A204.1 (cell line): ENCODE measurements around the gene CCDC120.

Experiments used
- FAIRE-seq: peaks from 2 replicates; lab custom pipeline; 2012; peaks lifted over from hg19 to GRCh38; lab: Jason Lieb, UNC

The CCDC120 gene

DNA sequence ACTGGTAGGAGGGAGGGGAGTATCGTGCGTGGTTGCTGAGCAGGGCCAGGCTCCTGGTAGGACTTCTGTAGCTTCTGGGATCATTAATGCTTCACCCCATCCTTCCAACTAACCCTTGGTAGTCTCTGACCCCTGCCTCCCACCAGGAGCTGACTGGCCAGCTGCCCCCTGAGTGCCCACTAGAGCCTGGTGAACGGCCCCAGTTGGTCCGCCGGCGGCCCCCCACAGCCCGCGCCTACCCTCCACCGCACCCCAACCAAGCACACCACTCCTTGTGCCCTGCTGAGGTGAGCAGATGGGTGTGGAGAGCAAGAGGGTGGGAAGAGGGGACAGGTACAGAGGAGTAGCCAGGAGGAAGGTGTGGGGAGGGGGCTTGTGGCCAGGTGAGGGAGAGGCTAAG, 4.9 kb downstream of the CCDC120 start:
- no peak for FAIRE-seq

DNA sequence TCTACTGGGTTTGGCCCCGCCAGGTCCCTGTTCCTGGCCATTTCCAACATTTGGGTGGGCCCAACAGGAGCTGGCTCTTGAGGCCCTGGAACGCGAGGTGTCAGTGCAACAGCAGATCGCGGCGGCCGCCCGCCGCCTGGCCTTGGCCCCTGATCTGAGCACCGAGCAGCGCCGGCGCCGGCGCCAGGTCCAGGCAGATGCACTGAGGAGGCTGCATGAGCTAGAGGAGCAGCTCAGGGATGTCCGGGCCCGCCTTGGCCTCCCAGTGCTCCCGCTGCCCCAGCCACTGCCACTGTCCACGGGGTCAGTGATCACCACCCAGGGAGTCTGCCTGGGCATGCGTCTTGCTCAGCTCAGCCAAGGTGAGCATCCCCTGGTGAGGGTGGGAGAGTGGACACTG, 5.5 kb downstream of the CCDC120 start:
- no peak for FAIRE-seq

DNA sequence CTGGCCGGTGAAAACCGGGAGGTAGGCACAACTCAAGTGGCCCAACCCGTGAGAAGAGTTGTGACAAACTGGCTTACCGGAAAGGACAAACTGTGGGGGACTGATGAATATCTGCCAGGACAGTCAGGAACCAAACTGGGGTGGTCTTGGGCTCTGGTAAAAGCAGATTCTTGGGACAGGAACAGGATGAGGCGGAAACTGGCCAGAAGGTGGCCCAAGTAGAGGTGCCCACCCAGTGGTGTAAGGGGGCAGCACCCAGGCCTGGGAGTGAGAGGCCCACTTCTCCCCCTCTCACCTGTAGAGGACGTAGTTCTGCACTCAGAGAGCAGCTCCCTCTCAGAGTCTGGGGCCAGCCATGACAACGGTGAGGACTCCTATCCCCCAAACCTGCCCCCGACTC, 5.9 kb downstream of the CCDC120 start:
- no peak for FAIRE-seq

DNA sequence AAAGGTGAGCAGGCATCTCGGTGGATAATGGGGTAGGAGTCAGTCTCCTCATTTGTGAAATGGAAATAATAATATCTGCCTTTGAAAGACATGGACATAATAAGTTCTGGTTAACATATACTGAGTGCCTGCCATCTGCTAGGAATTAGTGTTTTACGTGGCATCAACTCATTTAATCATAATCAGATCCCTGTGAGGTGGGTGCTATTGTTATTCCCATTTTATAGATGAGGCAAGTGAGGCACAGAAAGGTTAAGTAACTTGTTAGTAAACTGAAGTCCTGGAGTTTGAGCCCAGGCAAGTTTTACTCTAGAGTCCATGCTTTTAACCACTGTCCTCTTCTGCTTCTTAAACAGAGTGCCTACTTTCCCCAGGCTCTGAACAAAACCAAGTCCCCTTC, 7.5 kb downstream of the CCDC120 start:
- FAIRE-seq = no peak

DNA sequence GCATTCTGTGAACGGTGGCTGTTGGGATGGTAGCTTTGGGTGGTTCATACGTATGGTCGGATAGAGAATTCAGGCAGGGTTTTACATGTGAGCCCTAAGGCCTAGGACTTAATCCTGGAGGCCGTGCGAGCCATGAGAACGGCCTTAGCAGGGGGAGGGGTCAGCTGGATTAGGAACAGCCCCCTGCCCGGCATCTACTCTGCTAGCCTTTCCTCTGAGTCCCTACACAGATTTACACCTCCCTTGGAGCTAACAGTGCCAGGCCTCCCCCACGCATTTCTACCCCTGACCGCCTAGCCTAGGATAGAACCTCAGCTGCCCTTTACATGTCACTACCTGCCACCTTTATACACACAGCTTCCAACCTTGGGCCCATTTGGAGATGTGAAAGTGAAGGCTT, 7.9 kb downstream of the CCDC120 start:
- FAIRE-seq = no peak

DNA sequence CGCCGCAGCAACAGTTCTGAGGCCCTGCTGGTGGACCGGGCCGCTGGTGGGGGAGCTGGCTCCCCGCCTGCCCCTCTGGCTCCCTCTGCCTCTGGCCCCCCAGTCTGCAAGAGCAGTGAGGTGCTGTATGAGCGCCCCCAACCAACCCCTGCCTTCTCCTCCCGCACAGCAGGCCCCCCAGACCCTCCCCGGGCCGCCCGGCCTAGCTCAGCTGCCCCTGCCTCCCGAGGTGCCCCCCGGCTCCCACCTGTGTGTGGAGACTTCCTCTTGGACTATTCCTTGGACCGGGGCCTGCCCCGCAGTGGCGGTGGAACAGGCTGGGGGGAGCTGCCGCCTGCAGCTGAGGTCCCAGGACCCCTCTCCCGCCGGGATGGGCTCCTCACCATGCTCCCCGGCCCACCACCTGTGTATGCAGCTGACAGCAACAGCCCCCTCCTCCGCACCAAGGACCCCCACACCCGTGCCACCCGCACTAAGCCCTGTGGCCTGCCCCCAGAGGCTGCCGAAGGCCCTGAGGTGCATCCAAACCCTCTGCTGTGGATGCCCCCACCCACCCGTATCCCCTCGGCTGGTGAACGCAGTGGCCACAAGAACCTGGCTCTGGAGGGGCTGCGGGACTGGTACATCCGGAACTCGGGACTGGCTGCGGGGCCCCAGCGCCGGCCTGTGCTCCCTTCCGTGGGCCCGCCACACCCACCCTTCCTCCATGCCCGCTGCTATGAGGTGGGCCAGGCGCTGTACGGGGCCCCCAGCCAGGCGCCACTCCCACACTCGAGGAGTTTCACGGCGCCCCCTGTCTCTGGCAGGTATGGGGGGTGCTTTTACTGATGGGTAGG, 8.7 kb downstream of the CCDC120 start:
- FAIRE-seq = no peak

DNA sequence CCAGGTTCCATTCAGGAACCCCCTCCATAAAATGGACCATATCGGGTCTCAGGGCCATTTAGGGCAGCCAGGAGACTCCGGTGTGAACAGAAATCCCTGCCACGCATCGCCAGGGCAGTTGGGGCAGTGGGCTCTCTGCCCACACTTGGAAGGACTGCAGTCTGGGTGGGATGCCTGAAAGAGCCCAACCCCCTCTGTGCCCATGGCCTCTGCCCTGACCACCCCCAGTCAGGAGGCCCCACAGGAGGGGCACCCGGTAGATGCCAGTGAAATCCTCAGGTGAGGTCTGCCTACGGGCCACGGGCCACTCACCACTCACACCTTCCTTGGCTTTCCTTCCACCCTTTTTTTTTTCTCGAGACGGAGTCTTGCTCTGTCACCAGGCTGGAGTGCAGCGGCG, 10.2 kb downstream of the CCDC120 start:
- no peak for FAIRE-seq

DNA sequence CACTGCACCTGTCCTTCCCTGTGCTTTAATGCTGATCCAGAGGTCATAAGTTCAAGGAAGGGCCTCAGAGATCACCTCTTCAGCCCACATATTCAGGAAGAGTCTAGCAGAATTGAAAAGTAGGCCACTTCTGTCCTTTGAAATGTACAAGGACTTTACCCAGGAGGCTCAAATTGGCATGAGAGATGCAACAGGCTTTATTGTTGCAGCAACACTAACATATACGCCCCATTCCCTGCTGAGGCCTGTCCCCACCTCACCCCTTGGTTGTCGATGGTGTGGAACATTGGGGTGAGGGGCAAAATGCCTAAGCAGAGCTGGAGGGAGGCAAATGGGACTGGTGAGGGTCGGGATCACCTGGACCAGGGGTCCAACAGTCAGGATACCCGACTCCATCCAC, 12.2 kb downstream of the CCDC120 start:
- FAIRE-seq = no peak

DNA sequence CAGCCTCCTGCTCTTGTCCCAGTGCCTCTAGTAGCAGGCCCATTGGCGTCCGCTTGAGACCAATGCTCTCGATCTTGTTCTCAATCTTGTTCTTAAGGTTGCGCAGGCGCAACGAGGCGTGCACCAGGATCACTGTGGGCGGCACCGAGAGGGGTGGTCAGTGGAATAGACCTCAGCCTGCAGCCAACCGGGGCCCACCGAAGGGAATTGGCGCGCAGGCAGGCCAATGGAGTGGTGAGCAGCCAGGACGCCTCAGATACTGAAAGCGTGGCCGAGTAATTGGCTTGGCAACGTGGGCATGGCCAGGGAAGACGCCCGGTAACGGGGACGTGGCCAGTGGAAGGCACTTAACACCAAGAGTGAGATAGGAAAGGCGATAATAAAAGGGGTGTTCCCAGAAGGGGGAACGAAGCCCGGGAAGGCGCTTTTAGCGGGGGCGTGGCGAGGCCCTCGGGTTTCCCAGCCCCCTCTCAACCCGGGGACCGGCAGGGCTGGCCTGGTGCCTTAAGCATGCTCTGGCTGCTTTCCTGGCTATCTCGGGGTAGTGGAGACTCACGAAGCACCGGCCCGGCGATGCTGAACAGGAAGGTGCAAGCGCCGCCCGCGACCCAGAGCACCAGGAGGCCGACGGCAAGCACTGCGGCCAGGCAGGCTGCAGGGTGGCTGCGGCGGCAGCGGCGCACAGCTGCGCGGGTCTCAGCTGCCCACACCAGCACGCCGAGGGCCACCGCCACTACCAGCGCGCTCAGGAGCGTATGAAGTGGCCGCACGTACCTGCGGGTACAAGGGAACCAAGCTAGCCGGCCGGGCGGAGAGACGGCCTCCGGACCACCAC, 13.3 kb downstream of the CCDC120 start:
- no peak for FAIRE-seq

DNA sequence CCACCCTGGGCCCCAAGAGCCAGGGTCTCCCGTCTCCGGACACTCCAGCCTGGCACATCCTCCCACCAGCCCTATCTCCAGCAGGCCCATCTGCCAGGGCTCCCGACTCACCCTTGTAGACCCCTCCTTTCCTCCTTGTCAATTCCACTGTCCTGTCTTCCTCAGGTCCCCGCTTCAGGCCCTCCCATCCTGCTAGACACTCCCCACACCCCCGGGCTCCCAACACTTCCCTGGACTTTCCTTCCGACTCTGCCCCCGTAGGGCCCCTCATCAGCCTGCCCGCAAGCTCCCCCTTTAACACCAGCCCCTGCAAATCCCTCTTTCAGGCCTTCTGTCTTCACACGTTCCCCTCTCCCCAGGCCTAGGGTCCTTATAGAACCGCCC, 13.9 kb downstream of the CCDC120 start:
- FAIRE-seq = no peak

DNA sequence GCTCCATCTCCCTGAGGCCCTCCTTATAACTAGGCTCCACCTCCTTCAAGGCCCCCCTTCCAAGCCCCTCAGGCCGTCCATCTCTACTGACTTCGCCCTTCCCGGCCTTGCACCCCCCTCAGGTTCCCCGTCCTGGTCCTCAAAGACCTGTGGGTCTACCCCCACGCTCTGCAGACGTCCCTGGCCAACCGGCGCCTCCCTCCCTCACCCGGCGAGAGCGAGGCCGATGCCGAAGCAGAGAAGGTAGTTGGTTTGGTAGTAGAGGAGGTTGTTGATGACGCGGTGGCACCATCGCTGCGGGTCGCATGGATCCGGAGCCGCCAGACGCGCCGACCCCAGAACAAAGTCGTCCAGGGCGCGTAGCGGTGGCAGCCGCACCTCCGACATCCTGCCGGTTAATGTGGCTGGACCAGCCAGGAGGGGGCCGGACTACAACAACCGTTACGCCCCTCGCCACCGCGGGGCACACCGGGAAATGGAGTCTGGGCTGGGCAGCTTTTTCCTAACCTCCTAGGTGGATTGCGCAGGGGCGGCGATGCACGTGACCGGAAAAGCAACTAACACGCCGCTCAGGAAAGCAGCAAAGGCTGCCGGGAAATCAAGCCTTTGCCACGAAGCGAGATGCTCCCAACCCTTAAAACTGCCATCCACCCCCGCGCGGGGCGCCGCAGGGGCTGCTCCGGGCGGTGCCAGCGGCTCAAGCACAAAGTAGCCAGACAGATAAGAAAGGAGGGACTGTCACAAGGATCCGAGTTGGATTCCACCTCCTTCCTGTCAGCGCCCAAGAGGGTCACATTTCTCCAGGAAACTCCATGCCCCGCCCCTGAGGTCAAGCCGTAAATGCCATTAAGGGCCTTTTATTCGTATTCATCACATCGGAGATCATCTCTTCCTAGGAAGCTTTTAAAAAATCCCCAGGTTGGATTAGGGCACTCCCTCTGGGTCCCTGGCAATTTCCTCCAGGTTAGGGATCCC, 15.1 kb downstream of the CCDC120 start, which contains the start of gene PRAF2:
Gene PRAF2, minus strand, starts transcription at position 402 of the 975 bp plus-strand sequence. Its CDS starts 15 bp downstream, at position 387.
- FAIRE-seq = peak; percentile 65

DNA sequence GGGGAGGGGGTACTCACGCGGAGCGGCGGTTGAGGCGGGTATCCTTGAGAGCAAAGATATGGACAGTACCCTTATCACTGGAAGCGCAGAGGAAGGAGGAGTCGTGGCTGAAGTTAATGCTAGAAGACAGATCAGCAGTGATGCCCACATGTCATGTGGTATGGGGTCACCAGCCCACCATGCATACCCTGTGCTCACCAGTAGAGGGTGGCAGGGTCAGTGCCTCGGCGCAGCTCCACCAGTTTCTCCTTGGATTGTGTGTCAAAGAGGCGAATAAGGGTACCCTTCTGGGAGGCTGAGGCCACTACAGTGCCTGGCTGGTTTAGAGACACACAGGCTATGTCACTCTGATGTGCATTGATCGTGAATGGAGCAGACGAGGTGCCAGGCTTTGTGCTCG, 16.5 kb downstream of the CCDC120 start:
- no peak for FAIRE-seq

DNA sequence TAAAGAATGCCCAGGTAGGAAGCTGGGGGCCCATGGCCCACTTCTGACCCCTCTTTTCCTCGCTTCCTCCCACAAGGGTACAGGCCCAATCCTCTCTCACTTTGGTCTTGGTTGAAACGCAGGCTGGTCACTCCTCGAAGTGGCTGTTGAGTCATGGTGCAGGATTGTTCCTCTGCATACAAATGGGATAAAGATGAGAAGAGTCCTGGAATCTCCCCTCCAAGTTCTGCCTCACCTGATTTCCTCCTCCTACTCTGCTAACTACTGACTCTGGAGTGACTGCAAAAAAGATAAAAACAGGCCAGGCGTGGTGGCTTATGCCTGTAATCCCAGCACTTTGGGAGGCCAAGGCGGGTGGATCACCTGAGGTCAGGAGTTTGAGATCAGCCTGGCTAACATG, 19.1 kb downstream of the CCDC120 start:
- no peak for FAIRE-seq

DNA sequence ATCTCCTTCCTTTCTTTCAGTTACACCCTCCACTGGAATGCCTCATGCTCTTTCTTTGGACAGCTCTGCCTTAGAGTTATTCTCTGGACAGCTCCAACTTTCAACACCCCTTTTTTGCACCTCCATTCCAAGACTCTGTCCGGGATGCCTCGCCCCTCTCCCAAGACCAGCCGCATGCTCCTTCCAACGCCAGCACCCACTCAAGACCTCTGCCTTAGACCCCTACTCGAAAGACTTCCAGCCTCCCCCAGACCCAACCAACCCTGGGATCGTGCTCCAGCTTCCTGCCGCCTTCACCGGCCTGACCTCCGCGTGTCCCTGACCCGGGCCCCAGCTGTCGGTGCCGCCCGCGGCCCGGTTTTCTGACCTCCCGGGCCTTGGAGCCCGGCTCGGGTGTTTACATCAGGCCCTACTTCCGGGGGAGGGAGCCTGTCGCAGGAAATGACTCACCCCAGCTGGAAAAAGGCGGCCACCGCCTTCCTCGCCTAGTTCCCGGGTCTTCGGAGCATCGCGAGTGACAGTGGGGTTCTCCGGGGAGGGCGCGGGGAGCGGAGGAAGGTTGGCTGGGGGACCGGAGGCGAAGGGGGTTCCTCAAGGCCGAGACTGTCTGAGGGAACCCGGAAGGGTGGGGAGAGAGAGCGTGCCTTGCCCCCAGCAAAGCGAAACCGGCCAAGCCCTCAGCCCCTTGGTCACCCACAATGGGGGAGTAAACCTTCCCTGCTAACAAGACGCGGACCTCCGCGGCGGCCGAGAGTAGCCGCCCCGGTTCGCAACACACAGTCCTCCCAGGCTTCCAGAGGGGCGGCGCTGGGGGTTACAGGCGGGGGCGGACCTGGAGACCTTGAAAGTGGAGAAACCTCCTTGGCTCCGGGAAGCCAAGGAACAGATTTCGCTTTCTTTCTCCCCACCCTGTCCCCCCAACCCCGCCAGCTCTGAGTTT, 21.0 kb downstream of the CCDC120 start, which contains the start of gene WDR45:
Gene WDR45, minus strand, starts transcription at position 399 of the 940 bp plus-strand sequence. CDS start 1,792 bp downstream, outside the sequence.
- no peak for FAIRE-seq

DNA sequence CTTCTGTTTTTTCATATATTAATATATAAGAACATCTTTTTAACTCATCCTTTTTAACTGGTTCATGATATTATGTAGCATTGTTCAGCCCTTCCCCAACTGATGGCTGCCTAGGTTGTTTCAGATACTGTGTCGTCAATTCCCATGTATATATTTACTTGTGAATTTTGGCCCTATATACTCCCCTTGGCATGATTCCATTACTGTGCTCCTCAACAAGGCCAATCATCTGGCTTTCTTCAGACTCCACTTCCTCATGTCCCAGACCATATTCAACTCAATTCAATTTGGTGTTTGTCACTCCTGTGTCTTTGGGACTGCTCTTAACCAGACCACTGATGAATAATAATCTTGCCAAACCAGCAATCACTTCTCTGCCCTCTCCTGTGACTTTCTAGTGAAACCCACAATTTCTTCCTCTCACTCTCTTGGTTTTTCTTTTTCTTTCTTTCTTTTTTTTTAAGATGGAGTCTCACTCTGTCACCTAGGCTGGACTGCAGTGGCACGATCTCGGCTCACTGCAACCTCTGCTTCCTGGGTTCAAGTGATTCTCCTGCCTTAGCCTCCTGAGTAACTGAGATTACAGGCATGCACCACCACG, 23.6 kb downstream of the CCDC120 start:
- no peak for FAIRE-seq

DNA sequence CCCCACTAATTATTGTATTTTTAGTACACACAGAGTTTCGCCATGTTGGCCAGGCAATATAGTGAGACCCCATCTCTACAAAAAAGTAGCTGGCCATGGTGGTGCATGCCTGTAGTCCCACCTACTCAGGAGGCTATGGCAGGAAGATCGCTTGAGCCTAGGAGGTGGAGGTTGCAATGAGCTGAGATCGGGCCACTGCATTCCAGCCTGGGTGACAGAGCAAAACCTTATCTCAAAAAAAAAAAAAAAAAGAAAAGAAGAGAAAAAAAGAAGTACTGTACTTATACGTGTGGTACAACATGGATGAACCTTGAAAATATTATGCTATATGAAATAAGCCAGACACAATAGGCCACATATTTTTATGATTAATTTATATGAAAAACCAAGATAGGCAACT, 30.8 kb downstream of the CCDC120 start:
- FAIRE-seq = no peak

DNA sequence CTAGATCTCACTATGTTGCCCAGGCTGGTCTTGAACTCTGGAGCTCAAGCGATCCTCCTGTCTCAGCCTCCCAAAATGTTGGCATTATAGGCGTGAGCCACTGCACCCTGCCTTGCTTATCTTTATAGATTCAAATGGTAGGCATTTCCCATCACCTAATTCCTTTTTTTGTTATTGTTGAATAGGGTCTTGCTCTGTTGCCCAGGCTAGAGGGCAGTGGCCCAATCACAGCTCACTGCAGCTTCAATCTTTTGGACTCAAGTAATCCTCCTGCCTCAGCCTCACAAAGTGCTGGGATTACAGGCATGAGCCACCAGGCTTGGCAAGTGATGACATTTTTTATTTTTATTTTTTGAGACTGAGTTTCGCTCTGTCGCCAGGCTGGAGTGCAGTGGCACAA, 37.6 kb downstream of the CCDC120 start:
- no peak for FAIRE-seq

DNA sequence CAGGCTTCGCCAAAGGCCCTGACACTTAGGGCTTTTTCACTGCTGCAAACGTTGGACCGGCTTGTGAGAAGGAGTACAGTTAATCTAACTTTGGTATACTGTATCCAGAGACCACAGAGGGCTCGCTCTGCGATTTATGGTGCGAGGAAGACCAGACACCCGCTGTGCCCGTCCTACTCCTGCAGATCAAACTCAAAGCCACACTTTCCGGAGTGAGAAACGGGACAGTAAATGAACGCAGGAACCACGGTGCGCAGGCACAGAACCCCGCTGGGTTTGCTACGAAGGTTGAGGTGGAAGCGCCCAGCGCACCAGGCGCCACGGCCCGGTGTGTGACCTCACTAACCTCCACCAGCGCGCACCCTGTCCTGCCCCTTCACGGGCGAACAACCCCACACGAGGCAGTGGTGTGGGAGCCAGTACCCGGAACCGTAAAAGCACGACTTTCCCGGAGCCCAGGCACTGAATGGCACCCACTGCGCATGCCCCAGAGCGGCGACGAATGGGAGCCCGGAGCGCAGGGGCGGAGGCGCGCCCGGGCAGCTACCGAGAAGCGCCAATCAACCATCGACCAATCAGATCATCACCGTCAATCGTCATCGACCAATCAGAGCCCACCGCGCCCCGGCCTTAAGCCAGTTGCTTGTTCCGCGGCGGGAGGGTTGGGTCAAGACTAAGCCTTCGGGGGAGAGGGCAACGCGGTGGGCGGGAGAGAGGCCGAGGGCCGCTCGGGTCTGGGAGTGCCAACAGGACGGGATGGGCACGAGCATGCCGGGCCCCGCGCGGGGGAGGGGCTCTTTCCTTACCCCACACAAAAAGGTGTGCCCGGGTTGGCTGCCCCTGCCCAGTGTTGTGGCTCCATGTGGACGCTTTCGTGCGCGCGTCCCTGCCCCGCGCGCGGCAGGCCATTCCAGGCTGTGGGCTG, 42.2 kb downstream of the CCDC120 start:
- peak; percentile 40 for FAIRE-seq

DNA sequence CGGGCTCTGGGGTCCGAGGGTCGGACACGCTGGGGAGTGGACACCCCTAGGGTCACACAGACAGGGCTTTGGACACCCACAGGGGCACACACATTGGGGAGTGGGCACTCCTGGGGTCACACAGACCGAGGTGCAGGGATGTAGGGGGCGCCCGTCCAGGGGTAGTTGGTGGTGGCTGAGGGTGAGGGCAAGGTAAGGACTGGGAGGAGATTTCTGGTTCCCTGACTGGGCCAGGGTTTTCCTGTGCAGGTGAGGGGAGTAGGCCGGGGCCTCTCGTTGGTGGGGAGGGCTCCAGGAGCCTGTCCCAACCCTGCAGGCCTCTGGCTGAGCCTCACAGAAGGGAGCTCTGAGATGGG, 42.8 kb downstream of the CCDC120 start:
- FAIRE-seq = no peak

DNA sequence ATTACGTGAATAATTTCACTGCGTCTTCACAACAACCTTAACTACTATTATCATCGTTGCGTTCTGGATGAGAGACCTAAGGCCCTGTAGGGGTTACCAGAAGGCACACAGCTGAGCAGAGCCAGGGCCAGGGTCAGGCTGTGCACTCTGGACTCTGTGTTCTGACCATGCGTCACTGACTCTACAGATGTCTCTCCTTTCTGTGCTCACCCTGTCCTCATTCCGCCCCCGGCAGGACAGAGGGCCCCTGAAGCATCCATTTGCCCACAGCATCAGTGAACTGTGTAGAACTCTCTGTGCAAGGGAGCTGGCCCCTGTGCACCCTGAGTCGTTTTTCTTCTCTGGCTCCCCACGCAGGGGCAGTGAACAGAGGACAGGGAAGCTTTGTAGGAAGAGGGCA, 43.4 kb downstream of the CCDC120 start:
- no peak for FAIRE-seq
